HCT116 (cell line): ENCODE data around the gene MIDN. TPM values are rescaled to one million over a fixed set of nuclear protein-coding genes. Genes with fewer than 3 reads are reported as not detected.

ENCODE experiments used
- ATAC-seq: fragments of 200-7000 bp; cut with Tn5 transposase; 2 replicates; pipeline ENCODE4 v1.9.1; 2020; ENCODE audit warnings: mild to moderate bottlenecking, moderate library complexity
- BruUV-seq: library from RNA; stranded (reverse); fragments of 400-500 nt; replicated peaks from 2 replicates; lab custom pipeline; 2021; lab: Mats Ljungman, UMichigan
- CTCF ChIA-PET: fragments of 300-600 bp; sonication (Branson Sonifier 250); formaldehyde crosslinking; loops from one replicate; lab custom pipeline; 2021; ENCODE audit warnings: antibody characterized with exemption; lab: Charles Lee
- POLR2A ChIA-PET: fragments of 300-600, 350-600 bp; sonication (Branson Sonifier 250); formaldehyde crosslinking; loops from one replicate; lab custom pipeline; 2021; ENCODE audit warnings: antibody characterized with exemption; lab: Charles Lee
- RAD21 ChIA-PET, 2 experiments: fragments of 300-600 bp; sonication (Branson Sonifier 250); formaldehyde crosslinking; loops; one replicate each; lab custom pipeline; 2023; ENCODE audit warnings: low total read pairs in 2 of 2; ENCODE audit not compliant: uncharacterized antibody in 2 of 2, unreplicated experiment in 2 of 2, low non-redundant PET in 1 of 2; lab: Charles Lee
- DNase-seq: peaks from one replicate; pipeline ENCODE4 v3.0.0-alpha.2; 2010; ENCODE audit warnings: low read depth, low spot score
- H2AFZ ChIP-seq: fragments of 200-600 bp; shearing (Covaris generic), sonication (generic); 2 replicates; pipeline ENCODE4 v1.6.1; 2017; ENCODE audit warnings: low read depth, mixed run types, mixed read lengths, antibody characterized with exemption, low read length; ENCODE audit not compliant: poor library complexity, severe bottlenecking
- H3K27ac ChIP-seq: 2 replicates; pipeline ENCODE4 v1.5.1; 2012; ENCODE audit warnings: low read depth, low read length
- H3K27me3 ChIP-seq: fragments of 200-600 bp; sonication (generic); 2 replicates; pipeline ENCODE4 v1.6.1; 2016; ENCODE audit warnings: mixed run types, low read length, mixed read lengths; ENCODE audit not compliant: insufficient read depth
- H3K36me3 ChIP-seq, 2 experiments: fragments of 200-500 bp in 1 of 2; fragments of 200-600 bp in 1 of 2; sonication (Bioruptor generic) in 1 of 2; sonication (generic) in 1 of 2; 2 replicates each; pipeline versions ENCODE4 v1.5.1 to v1.6.1; 2014 to 2016; ENCODE audit warnings: low read length in 2 of 2, inconsistent platforms in 1 of 2, mixed read lengths in 1 of 2, mixed run types in 1 of 2; ENCODE audit not compliant: insufficient read depth in 2 of 2, control insufficient read depth in 1 of 2
- H3K4me1 ChIP-seq, 2 experiments: fragments of 200-600 bp in 1 of 2; sonication (generic) in 1 of 2; 2 replicates each; pipeline versions ENCODE4 v1.5.1 to v1.6.1; 2012 to 2017; ENCODE audit warnings: low read length in 2 of 2, inconsistent platforms in 1 of 2, mild to moderate bottlenecking in 1 of 2, mixed read lengths in 1 of 2, mixed run types in 1 of 2, moderate library complexity in 1 of 2; ENCODE audit not compliant: insufficient read depth in 2 of 2, control insufficient read depth in 1 of 2
- H3K4me2 ChIP-seq: fragments of 200-600 bp; sonication (generic); 2 replicates; pipeline ENCODE4 v1.6.1; 2017; ENCODE audit warnings: mixed run types, low read length, mixed read lengths
- H3K4me3 ChIP-seq, 2 experiments: fragments of 200-600 bp in 1 of 2; sonication (generic) in 1 of 2; replicated peaks in 1 of 2; 2 replicates each; pipeline ENCODE4 v1.5.1; 2011 to 2016; ENCODE audit warnings: low read length in 2 of 2, control low read depth in 1 of 2, low read depth in 1 of 2, mild to moderate bottlenecking in 1 of 2, mixed read lengths in 1 of 2, mixed run types in 1 of 2
- H3K79me2 ChIP-seq: fragments of 200-600 bp; sonication (generic); 2 replicates; pipeline ENCODE4 v1.6.1; 2017; ENCODE audit warnings: mild to moderate bottlenecking, mixed run types, low read length, moderate library complexity, mixed read lengths; ENCODE audit not compliant: insufficient read depth
- H3K9ac ChIP-seq: fragments of 200-600 bp; sonication (generic); 2 replicates; pipeline ENCODE4 v1.6.1; 2016; ENCODE audit warnings: low read length, mixed read lengths
- H3K9me2 ChIP-seq: fragments of 200-600 bp; sonication (generic), shearing (Covaris generic); 2 replicates; pipeline ENCODE4 v1.6.1; 2017; ENCODE audit warnings: mixed run types, mild to moderate bottlenecking, moderate library complexity; ENCODE audit not compliant: insufficient read depth
- H3K9me3 ChIP-seq, 2 experiments: fragments of 200-500 bp in 1 of 2; fragments of 200-600 bp in 1 of 2; sonication (Bioruptor generic) in 1 of 2; sonication (generic) in 1 of 2; 2 replicates each; pipeline ENCODE4 v1.6.1; 2014 to 2017; ENCODE audit warnings: low read length in 2 of 2, mixed read lengths in 2 of 2, inconsistent platforms in 1 of 2, low read depth in 1 of 2, mild to moderate bottlenecking in 1 of 2, mixed run types in 1 of 2, moderate library complexity in 1 of 2; ENCODE audit not compliant: control insufficient read depth in 1 of 2, insufficient read depth in 1 of 2
- H4K20me1 ChIP-seq: fragments of 200-600 bp; sonication (generic), shearing (Covaris generic); 2 replicates; pipeline ENCODE4 v1.6.1; 2017; ENCODE audit warnings: mixed run types, mild to moderate bottlenecking, moderate library complexity; ENCODE audit not compliant: insufficient read depth
- CBX3 ChIP-seq: IDR thresholded peaks from 2 replicates; pipeline ENCODE4 v1.6.1; 2012; ENCODE audit warnings: low read depth
- CEBPB ChIP-seq: IDR thresholded peaks from 2 replicates; pipeline ENCODE4 v1.6.1; 2012; ENCODE audit warnings: low read depth
- EGR1 ChIP-seq: IDR thresholded peaks from 2 replicates; pipeline ENCODE4 v1.6.1; 2012; ENCODE audit warnings: low read depth
- EZH2 ChIP-seq: fragments of 200-600 bp; sonication (generic); IDR thresholded peaks from 2 replicates; pipeline ENCODE4 v1.6.1; 2017; ENCODE audit warnings: antibody characterized with exemption, mixed run types
- JUND ChIP-seq: IDR thresholded peaks from 2 replicates; pipeline ENCODE4 v1.6.1; 2012
- MAX ChIP-seq: IDR thresholded peaks from 2 replicates; pipeline ENCODE4 v1.6.1; 2012
- POLR2AphosphoS5 ChIP-seq: IDR thresholded peaks from 2 replicates; pipeline ENCODE4 v1.6.1; 2011; ENCODE audit warnings: mild to moderate bottlenecking, low read depth, low read length, moderate library complexity
- RAD21 ChIP-seq: IDR thresholded peaks from 2 replicates; pipeline ENCODE4 v1.6.1; 2012; ENCODE audit warnings: low read depth, mild to moderate bottlenecking
- TCF7L2 ChIP-seq: IDR thresholded peaks from 2 replicates; pipeline ENCODE4 v1.7.0; 2011; ENCODE audit warnings: borderline replicate concordance, inconsistent platforms; ENCODE audit not compliant: insufficient read depth, insufficient read length; ENCODE audit errors: extremely low read depth
- ZNF274 ChIP-seq: fragments of 200-500 bp; sonication (Bioruptor generic); IDR thresholded peaks from 2 replicates; pipeline ENCODE4 v1.6.1; 2014; ENCODE audit warnings: mild to moderate bottlenecking, low read depth, low read length, inconsistent platforms
- intact Hi-C: fragments of 100-400 bp; cut with micrococcal nuclease; formaldehyde crosslinking; loops from 2 replicates; pipeline ENCODE4 v1.10.0; 2022
- total RNA-seq: library from RNA; stranded (reverse); gene quantifications from one replicate; pipeline ENCODE4 v1.2.1, GENCODE V29; 2021; ENCODE audit not compliant: unreplicated experiment
- TF ChIP-seq, protein P1 (sequence below), 3 experiments: fragments of 200-600 bp in 1 of 3; sonication (generic) in 1 of 3; IDR thresholded peaks in 2 of 3; conservative IDR thresholded peaks in 1 of 3; 2 replicates each; pipeline ENCODE4 v1.5.1; 2012 to 2017; ENCODE audit warnings: low read depth in 2 of 3, low read length in 2 of 3, antibody characterized with exemption in 1 of 3, borderline replicate concordance in 1 of 3, control low read depth in 1 of 3, mild to moderate bottlenecking in 1 of 3, mixed read lengths in 1 of 3, mixed run types in 1 of 3, moderate library complexity in 1 of 3; ENCODE audit not compliant: insufficient read depth in 1 of 3

MIDN gene
- total RNA-seq, 1 experiment from 2014 or later, result 146 TPM

- CTCF ChIA-PET, result interaction anchor here (0.6 to 6.5 kb wide), 17 partner anchors 8 to 241 kb away, joined by 3 to 325 read pairs (median 4); partner anchors contain the start of genes ABCA7, ATP5F1D, CNN2 and FAM174C
- POLR2A ChIA-PET, result interaction anchor here (0.7 to 3.0 kb wide), 10 partner anchors 8 to 407 kb away, joined by 3 to 58 read pairs (median 7); partner anchors contain the start of genes ATP5F1D and FAM174C
- H3K4me1 ChIP-seq, result peaks cover 52 to 94% of the 10 kb centered on the region in 2 experiments
These were observed 18.6 kb downstream of the MIDN start for GRCh38 chr19:1266916-1267476.

More at GRCh38 chr19:1266916-1267476, 18.6 kb downstream of the MIDN start:
- H3K79me2 ChIP-seq, result peaks cover 25% of the 10 kb centered on the region
- H3K27me3 ChIP-seq, result no peaks in the 10 kb centered on the region
- H2AFZ ChIP-seq, result no peak overlapping the region
- H3K27ac ChIP-seq, result peak overlapping the region; percentile 99
- no TSS peak for BruUV-seq
- intact Hi-C loops, result loop anchor here (1.0 kb wide), 2 partner anchors 18 to 23 kb away; no protein-coding TSS in a partner anchor
- no peaks in the 10 kb centered on the region for H4K20me1 ChIP-seq
- no peaks in the 10 kb centered on the region for H3K9me2 ChIP-seq
- peak overlapping the region; percentile 98 for H3K9ac ChIP-seq
- peaks cover 8 to 13% of the 10 kb centered on the region in 2 experiments; a peak in 3 of 4 replicates for H3K36me3 ChIP-seq
- H3K9me3 ChIP-seq, result no peaks in the 10 kb centered on the region
- RAD21 ChIA-PET, result interaction anchor here (0.6 to 2.1 kb wide), 12 partner anchors 9 to 225 kb away, joined by 3 to 51 read pairs (median 6); partner anchors contain the start of gene ATP5F1D (in 1 of the 2)
- peak; percentile 24 for TF ChIP-seq TCF7L2
- TF ChIP-seq ZNF274, result no peak
- TF ChIP-seq CEBPB, result no peak
- TF ChIP-seq JUND, result no peak
- no peak for TF ChIP-seq EZH2
- TF ChIP-seq MAX, result no peak
- no peak for TF ChIP-seq EGR1
- no peak for TF ChIP-seq RAD21
- 0 out of 2 replicates have a peak, but pooled peaks have one; percentile 14 for TF ChIP-seq POLR2AphosphoS5
- no peak for TF ChIP-seq CBX3
- TF ChIP-seq, protein P1, sequence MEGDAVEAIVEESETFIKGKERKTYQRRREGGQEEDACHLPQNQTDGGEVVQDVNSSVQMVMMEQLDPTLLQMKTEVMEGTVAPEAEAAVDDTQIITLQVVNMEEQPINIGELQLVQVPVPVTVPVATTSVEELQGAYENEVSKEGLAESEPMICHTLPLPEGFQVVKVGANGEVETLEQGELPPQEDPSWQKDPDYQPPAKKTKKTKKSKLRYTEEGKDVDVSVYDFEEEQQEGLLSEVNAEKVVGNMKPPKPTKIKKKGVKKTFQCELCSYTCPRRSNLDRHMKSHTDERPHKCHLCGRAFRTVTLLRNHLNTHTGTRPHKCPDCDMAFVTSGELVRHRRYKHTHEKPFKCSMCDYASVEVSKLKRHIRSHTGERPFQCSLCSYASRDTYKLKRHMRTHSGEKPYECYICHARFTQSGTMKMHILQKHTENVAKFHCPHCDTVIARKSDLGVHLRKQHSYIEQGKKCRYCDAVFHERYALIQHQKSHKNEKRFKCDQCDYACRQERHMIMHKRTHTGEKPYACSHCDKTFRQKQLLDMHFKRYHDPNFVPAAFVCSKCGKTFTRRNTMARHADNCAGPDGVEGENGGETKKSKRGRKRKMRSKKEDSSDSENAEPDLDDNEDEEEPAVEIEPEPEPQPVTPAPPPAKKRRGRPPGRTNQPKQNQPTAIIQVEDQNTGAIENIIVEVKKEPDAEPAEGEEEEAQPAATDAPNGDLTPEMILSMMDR (IDR thresholded peaks at IDR 0.05 in 2 of 3, conservative IDR thresholded peaks at IDR 0.05 in 1 of 3; ENCODE audit: borderline replicate concordance in 1 of 3, insufficient read depth in 1 of 3, low read depth in 2 of 3, low read length in 2 of 3), result peak in 2 of 3 experiments; percentile 87 to 89; a peak in 4 of 6 replicates
- TF ChIP-seq, all 23 proteins: peak for 3
- no peak for DNase-seq
- H3K4me2 ChIP-seq, result peak overlapping the region; percentile 97
- peak overlapping the region; percentile 43 to 59 for H3K4me3 ChIP-seq
- peak; percentile 15 for ATAC-seq
